ENCODE data around the gene MOCS3. TPM values are rescaled to one million over a fixed set of nuclear protein-coding genes. Genes with fewer than 3 reads are reported as not detected.

Gene MOCS3
- total RNA-seq, 1 experiment from 2014 or later, result 6.0 TPM

DNA sequence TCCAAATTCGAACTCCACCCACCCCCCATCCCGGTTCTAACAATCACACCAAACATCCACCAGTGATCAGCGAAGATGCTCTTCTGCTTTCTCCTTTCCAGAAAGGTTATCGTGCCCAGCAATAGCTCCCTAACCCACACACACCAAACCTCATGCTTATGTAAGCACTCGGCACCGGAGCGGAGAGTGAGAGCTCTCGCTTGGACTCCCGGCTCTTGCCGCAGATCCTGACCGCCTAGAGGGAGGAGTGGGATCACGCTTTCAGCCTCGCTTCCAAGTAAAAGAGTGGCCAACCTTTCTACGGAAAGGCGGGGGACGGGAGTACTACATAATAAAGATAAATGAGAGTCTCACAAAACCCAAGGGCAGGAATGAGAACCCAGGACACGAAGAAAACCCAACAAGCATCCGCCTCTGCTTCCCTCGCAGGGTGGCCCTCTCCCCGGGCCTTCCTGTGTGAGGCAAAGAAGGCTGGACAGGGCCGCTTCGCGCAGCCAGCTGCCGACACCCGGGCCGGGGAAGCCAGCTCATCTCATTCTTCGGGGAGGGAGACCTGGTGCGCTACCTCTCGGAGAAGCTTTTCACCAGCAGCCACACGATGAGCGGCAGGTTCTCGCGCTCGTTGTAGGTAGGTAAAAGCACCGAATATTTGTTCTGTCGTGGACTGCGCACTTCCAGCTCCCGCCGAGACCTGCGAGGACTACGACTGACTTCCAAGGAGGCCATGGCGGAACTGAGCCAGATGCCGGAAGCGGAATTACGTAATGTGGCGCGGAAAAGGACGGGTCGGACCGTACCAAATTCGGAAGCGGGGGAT lies 612 bp upstream of the MOCS3 start, which contains the start of gene DPM1 (continued):
- TF ChIP-seq, protein P1, sequence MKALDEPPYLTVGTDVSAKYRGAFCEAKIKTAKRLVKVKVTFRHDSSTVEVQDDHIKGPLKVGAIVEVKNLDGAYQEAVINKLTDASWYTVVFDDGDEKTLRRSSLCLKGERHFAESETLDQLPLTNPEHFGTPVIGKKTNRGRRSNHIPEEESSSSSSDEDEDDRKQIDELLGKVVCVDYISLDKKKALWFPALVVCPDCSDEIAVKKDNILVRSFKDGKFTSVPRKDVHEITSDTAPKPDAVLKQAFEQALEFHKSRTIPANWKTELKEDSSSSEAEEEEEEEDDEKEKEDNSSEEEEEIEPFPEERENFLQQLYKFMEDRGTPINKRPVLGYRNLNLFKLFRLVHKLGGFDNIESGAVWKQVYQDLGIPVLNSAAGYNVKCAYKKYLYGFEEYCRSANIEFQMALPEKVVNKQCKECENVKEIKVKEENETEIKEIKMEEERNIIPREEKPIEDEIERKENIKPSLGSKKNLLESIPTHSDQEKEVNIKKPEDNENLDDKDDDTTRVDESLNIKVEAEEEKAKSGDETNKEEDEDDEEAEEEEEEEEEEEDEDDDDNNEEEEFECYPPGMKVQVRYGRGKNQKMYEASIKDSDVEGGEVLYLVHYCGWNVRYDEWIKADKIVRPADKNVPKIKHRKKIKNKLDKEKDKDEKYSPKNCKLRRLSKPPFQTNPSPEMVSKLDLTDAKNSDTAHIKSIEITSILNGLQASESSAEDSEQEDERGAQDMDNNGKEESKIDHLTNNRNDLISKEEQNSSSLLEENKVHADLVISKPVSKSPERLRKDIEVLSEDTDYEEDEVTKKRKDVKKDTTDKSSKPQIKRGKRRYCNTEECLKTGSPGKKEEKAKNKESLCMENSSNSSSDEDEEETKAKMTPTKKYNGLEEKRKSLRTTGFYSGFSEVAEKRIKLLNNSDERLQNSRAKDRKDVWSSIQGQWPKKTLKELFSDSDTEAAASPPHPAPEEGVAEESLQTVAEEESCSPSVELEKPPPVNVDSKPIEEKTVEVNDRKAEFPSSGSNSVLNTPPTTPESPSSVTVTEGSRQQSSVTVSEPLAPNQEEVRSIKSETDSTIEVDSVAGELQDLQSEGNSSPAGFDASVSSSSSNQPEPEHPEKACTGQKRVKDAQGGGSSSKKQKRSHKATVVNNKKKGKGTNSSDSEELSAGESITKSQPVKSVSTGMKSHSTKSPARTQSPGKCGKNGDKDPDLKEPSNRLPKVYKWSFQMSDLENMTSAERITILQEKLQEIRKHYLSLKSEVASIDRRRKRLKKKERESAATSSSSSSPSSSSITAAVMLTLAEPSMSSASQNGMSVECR (CRISPR knock-in tag; IDR thresholded peaks at IDR 0.05; ENCODE audit: borderline replicate concordance), result peak; percentile 79
- TF ChIP-seq CREM (CRISPR knock-in tag; IDR thresholded peaks at IDR 0.05) (peak; percentile 45; the same call in 1 of the 2 replicates), ESRRA (CRISPR knock-in tag; IDR thresholded peaks at IDR 0.05; ENCODE audit: borderline replicate concordance) (no peak; the same call in 1 of the 2 replicates), NR3C1 (CRISPR knock-in tag; conservative IDR thresholded peaks at IDR 0.05; ENCODE audit: low read depth) (no peak), RORB (CRISPR knock-in tag; IDR thresholded peaks at IDR 0.05) (no peak), GABPB1 (CRISPR knock-in tag; IDR thresholded peaks at IDR 0.05) (peak; percentile 57; the same call in 1 of the 2 replicates), NR2C2 (CRISPR knock-in tag; IDR thresholded peaks at IDR 0.05) (no peak), ZNF423 (CRISPR knock-in tag; IDR thresholded peaks at IDR 0.05) (no peak), SP1 (CRISPR knock-in tag; conservative IDR thresholded peaks at IDR 0.05) (peak; percentile 16; the same call in 1 of the 2 replicates), TEAD1 (CRISPR knock-in tag; IDR thresholded peaks at IDR 0.05) (no peak), KAT7 (CRISPR knock-in tag; IDR thresholded peaks at IDR 0.05; ENCODE audit: borderline replicate concordance) (no peak), JAZF1 (CRISPR knock-in tag; IDR thresholded peaks at IDR 0.05) (no peak)
- TF ChIP-seq, protein P2, sequence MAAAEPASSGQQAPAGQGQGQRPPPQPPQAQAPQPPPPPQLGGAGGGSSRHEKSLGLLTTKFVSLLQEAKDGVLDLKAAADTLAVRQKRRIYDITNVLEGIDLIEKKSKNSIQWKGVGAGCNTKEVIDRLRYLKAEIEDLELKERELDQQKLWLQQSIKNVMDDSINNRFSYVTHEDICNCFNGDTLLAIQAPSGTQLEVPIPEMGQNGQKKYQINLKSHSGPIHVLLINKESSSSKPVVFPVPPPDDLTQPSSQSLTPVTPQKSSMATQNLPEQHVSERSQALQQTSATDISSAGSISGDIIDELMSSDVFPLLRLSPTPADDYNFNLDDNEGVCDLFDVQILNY (CRISPR knock-in tag; IDR thresholded peaks at IDR 0.05), result 0 out of 2 replicates have a peak, but pooled peaks have one; percentile 17

DNA sequence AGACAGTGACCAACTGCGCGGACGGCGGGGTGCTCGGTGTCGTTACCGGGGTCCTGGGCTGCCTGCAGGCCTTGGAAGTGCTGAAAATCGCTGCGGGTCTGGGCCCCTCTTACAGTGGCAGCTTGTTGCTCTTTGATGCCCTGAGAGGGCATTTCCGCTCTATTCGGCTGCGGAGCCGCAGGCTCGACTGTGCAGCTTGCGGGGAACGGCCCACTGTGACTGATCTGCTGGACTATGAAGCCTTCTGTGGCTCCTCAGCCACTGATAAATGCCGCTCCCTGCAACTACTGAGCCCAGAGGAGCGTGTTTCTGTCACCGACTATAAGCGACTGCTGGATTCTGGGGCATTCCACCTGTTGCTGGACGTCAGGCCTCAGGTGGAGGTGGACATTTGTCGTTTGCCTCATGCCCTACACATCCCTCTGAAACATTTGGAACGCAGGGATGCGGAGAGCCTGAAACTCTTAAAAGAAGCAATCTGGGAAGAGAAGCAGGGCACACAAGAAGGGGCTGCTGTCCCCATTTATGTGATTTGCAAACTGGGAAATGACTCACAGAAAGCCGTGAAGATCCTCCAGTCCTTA lies 1.0 kb downstream of the MOCS3 start:
- Mint-ChIP-seq H3K4me3 (peak overlapping the region; percentile 99), H3K27me3 (ENCODE audit: low read depth) (no peaks in the 10 kb centered on the region), H3K36me3 (peaks cover 20% of the 10 kb centered on the region), H3K4me1 (peaks cover 22% of the 10 kb centered on the region), H3K9me3 (0 out of 2 replicates have a peak, but pooled peaks cover 3% of the 10 kb centered on the region), H3K27ac (peak overlapping the region; percentile 45; the same call in 1 of the 2 replicates)
- no peak for TF ChIP-seq RORB (CRISPR knock-in tag; IDR thresholded peaks at IDR 0.05)
- TF ChIP-seq FOXP1 (CRISPR knock-in tag; IDR thresholded peaks at IDR 0.05; ENCODE audit: borderline replicate concordance), result no peak
- no peak for TF ChIP-seq CREM (CRISPR knock-in tag; IDR thresholded peaks at IDR 0.05)
- TF ChIP-seq, protein P3, sequence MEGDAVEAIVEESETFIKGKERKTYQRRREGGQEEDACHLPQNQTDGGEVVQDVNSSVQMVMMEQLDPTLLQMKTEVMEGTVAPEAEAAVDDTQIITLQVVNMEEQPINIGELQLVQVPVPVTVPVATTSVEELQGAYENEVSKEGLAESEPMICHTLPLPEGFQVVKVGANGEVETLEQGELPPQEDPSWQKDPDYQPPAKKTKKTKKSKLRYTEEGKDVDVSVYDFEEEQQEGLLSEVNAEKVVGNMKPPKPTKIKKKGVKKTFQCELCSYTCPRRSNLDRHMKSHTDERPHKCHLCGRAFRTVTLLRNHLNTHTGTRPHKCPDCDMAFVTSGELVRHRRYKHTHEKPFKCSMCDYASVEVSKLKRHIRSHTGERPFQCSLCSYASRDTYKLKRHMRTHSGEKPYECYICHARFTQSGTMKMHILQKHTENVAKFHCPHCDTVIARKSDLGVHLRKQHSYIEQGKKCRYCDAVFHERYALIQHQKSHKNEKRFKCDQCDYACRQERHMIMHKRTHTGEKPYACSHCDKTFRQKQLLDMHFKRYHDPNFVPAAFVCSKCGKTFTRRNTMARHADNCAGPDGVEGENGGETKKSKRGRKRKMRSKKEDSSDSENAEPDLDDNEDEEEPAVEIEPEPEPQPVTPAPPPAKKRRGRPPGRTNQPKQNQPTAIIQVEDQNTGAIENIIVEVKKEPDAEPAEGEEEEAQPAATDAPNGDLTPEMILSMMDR (IDR thresholded peaks at IDR 0.05), result no peak
- TF ChIP-seq HMGA2 (CRISPR knock-in tag; IDR thresholded peaks at IDR 0.05), result no peak
- TF ChIP-seq, protein P1 (CRISPR knock-in tag; IDR thresholded peaks at IDR 0.05; ENCODE audit: borderline replicate concordance), result no peak
- no peak for TF ChIP-seq ZNF219 (CRISPR knock-in tag; IDR thresholded peaks at IDR 0.05; ENCODE audit: borderline replicate concordance)
- ATAC-seq (no peak; the same call in 1 of the 2 replicates), DNase-seq (ENCODE audit: low spot score) (no peak)
- ChIA-PET POLR2A (interaction anchor here (1.9 kb wide), 1 partner anchor 28 kb away, joined by 23 read pairs; the partner anchor contains the start of gene ADNP), CTCF (interaction anchor here (1.1 kb wide), 1 partner anchor 28 kb away, joined by 7 read pairs; no protein-coding TSS in a partner anchor)

All from WTC11 (cell line).